HCT116 (cell line): ENCODE data around the gene FAM20C. TPM values are rescaled to one million over a fixed set of nuclear protein-coding genes. Genes with fewer than 3 reads are reported as not detected.

Experiments used
- ATAC-seq: fragments of 200-7000 bp; cut with Tn5 transposase; 2 replicates; pipeline ENCODE4 v1.9.1; 2020; ENCODE audit warnings: mild to moderate bottlenecking, moderate library complexity
- BruUV-seq: library from RNA; stranded (reverse); fragments of 400-500 nt; replicated peaks from 2 replicates; lab custom pipeline; 2021; lab: Mats Ljungman, UMichigan
- CTCF ChIA-PET: fragments of 300-600 bp; sonication (Branson Sonifier 250); formaldehyde crosslinking; loops from one replicate; lab custom pipeline; 2021; ENCODE audit warnings: antibody characterized with exemption; lab: Charles Lee
- POLR2A ChIA-PET: fragments of 300-600, 350-600 bp; sonication (Branson Sonifier 250); formaldehyde crosslinking; loops from one replicate; lab custom pipeline; 2021; ENCODE audit warnings: antibody characterized with exemption; lab: Charles Lee
- RAD21 ChIA-PET, 2 experiments: fragments of 300-600 bp; sonication (Branson Sonifier 250); formaldehyde crosslinking; loops; one replicate each; lab custom pipeline; 2023; ENCODE audit warnings: low total read pairs in 2 of 2; ENCODE audit not compliant: uncharacterized antibody in 2 of 2, unreplicated experiment in 2 of 2, low non-redundant PET in 1 of 2; lab: Charles Lee
- DNase-seq: peaks from one replicate; pipeline ENCODE4 v3.0.0-alpha.2; 2010; ENCODE audit warnings: low read depth, low spot score
- H2AFZ ChIP-seq: fragments of 200-600 bp; shearing (Covaris generic), sonication (generic); 2 replicates; pipeline ENCODE4 v1.6.1; 2017; ENCODE audit warnings: low read depth, mixed run types, mixed read lengths, antibody characterized with exemption, low read length; ENCODE audit not compliant: poor library complexity, severe bottlenecking
- H3K27ac ChIP-seq: 2 replicates; pipeline ENCODE4 v1.5.1; 2012; ENCODE audit warnings: low read depth, low read length
- H3K27me3 ChIP-seq: fragments of 200-600 bp; sonication (generic); 2 replicates; pipeline ENCODE4 v1.6.1; 2016; ENCODE audit warnings: mixed run types, low read length, mixed read lengths; ENCODE audit not compliant: insufficient read depth
- H3K36me3 ChIP-seq, 2 experiments: fragments of 200-500 bp in 1 of 2; fragments of 200-600 bp in 1 of 2; sonication (Bioruptor generic) in 1 of 2; sonication (generic) in 1 of 2; 2 replicates each; pipeline versions ENCODE4 v1.5.1 to v1.6.1; 2014 to 2016; ENCODE audit warnings: low read length in 2 of 2, inconsistent platforms in 1 of 2, mixed read lengths in 1 of 2, mixed run types in 1 of 2; ENCODE audit not compliant: insufficient read depth in 2 of 2, control insufficient read depth in 1 of 2
- H3K4me1 ChIP-seq, 2 experiments: fragments of 200-600 bp in 1 of 2; sonication (generic) in 1 of 2; 2 replicates each; pipeline versions ENCODE4 v1.5.1 to v1.6.1; 2012 to 2017; ENCODE audit warnings: low read length in 2 of 2, inconsistent platforms in 1 of 2, mild to moderate bottlenecking in 1 of 2, mixed read lengths in 1 of 2, mixed run types in 1 of 2, moderate library complexity in 1 of 2; ENCODE audit not compliant: insufficient read depth in 2 of 2, control insufficient read depth in 1 of 2
- H3K4me2 ChIP-seq: fragments of 200-600 bp; sonication (generic); 2 replicates; pipeline ENCODE4 v1.6.1; 2017; ENCODE audit warnings: mixed run types, low read length, mixed read lengths
- H3K4me3 ChIP-seq, 2 experiments: fragments of 200-600 bp in 1 of 2; sonication (generic) in 1 of 2; replicated peaks in 1 of 2; 2 replicates each; pipeline ENCODE4 v1.5.1; 2011 to 2016; ENCODE audit warnings: low read length in 2 of 2, control low read depth in 1 of 2, low read depth in 1 of 2, mild to moderate bottlenecking in 1 of 2, mixed read lengths in 1 of 2, mixed run types in 1 of 2
- H3K79me2 ChIP-seq: fragments of 200-600 bp; sonication (generic); 2 replicates; pipeline ENCODE4 v1.6.1; 2017; ENCODE audit warnings: mild to moderate bottlenecking, mixed run types, low read length, moderate library complexity, mixed read lengths; ENCODE audit not compliant: insufficient read depth
- H3K9ac ChIP-seq: fragments of 200-600 bp; sonication (generic); 2 replicates; pipeline ENCODE4 v1.6.1; 2016; ENCODE audit warnings: low read length, mixed read lengths
- H3K9me2 ChIP-seq: fragments of 200-600 bp; sonication (generic), shearing (Covaris generic); 2 replicates; pipeline ENCODE4 v1.6.1; 2017; ENCODE audit warnings: mixed run types, mild to moderate bottlenecking, moderate library complexity; ENCODE audit not compliant: insufficient read depth
- H3K9me3 ChIP-seq, 2 experiments: fragments of 200-500 bp in 1 of 2; fragments of 200-600 bp in 1 of 2; sonication (Bioruptor generic) in 1 of 2; sonication (generic) in 1 of 2; 2 replicates each; pipeline ENCODE4 v1.6.1; 2014 to 2017; ENCODE audit warnings: low read length in 2 of 2, mixed read lengths in 2 of 2, inconsistent platforms in 1 of 2, low read depth in 1 of 2, mild to moderate bottlenecking in 1 of 2, mixed run types in 1 of 2, moderate library complexity in 1 of 2; ENCODE audit not compliant: control insufficient read depth in 1 of 2, insufficient read depth in 1 of 2
- H4K20me1 ChIP-seq: fragments of 200-600 bp; sonication (generic), shearing (Covaris generic); 2 replicates; pipeline ENCODE4 v1.6.1; 2017; ENCODE audit warnings: mixed run types, mild to moderate bottlenecking, moderate library complexity; ENCODE audit not compliant: insufficient read depth
- CBX3 ChIP-seq: IDR thresholded peaks from 2 replicates; pipeline ENCODE4 v1.6.1; 2012; ENCODE audit warnings: low read depth
- CEBPB ChIP-seq: IDR thresholded peaks from 2 replicates; pipeline ENCODE4 v1.6.1; 2012; ENCODE audit warnings: low read depth
- EGR1 ChIP-seq: IDR thresholded peaks from 2 replicates; pipeline ENCODE4 v1.6.1; 2012; ENCODE audit warnings: low read depth
- ELF1 ChIP-seq: IDR thresholded peaks from 2 replicates; pipeline ENCODE4 v1.6.1; 2012; ENCODE audit warnings: low read depth, borderline replicate concordance
- EZH2 ChIP-seq: fragments of 200-600 bp; sonication (generic); IDR thresholded peaks from 2 replicates; pipeline ENCODE4 v1.6.1; 2017; ENCODE audit warnings: antibody characterized with exemption, mixed run types
- EZH2phosphoT487 ChIP-seq: fragments of 200-600 bp; IDR thresholded peaks from 2 replicates; pipeline ENCODE4 v1.6.1; 2018; ENCODE audit warnings: antibody characterized with exemption, borderline replicate concordance
- FOSL1 ChIP-seq: IDR thresholded peaks from 2 replicates; pipeline ENCODE4 v1.6.1; 2012; ENCODE audit warnings: low read depth
- POLR2A ChIP-seq: IDR thresholded peaks from 2 replicates; pipeline ENCODE4 v1.7.0; 2011; ENCODE audit warnings: borderline replicate concordance; ENCODE audit not compliant: insufficient read depth, insufficient read length; ENCODE audit errors: extremely low read depth
- POLR2AphosphoS5 ChIP-seq: IDR thresholded peaks from 2 replicates; pipeline ENCODE4 v1.6.1; 2011; ENCODE audit warnings: mild to moderate bottlenecking, low read depth, low read length, moderate library complexity
- RAD21 ChIP-seq: IDR thresholded peaks from 2 replicates; pipeline ENCODE4 v1.6.1; 2012; ENCODE audit warnings: low read depth, mild to moderate bottlenecking
- SP1 ChIP-seq: IDR thresholded peaks from 2 replicates; pipeline ENCODE4 v1.6.1; 2012; ENCODE audit warnings: low read depth
- SRF ChIP-seq: IDR thresholded peaks from 2 replicates; pipeline ENCODE4 v1.6.1; 2012; ENCODE audit warnings: low read depth
- YY1 ChIP-seq: IDR thresholded peaks from 2 replicates; pipeline ENCODE4 v1.6.1; 2011; ENCODE audit warnings: low read length, low read depth, moderate library complexity, mild to moderate bottlenecking; ENCODE audit not compliant: insufficient replicate concordance; ENCODE audit errors: extremely low read depth
- ZFX ChIP-seq: fragments of 450-650 bp; IDR thresholded peaks from 2 replicates; pipeline ENCODE4 v1.6.1; 2017
- ZNF274 ChIP-seq: fragments of 200-500 bp; sonication (Bioruptor generic); IDR thresholded peaks from 2 replicates; pipeline ENCODE4 v1.6.1; 2014; ENCODE audit warnings: mild to moderate bottlenecking, low read depth, low read length, inconsistent platforms
- intact Hi-C: fragments of 100-400 bp; cut with micrococcal nuclease; formaldehyde crosslinking; loops from 2 replicates; pipeline ENCODE4 v1.10.0; 2022
- total RNA-seq: library from RNA; stranded (reverse); gene quantifications from one replicate; pipeline ENCODE4 v1.2.1, GENCODE V29; 2021; ENCODE audit not compliant: unreplicated experiment
- TF ChIP-seq, protein P1 (sequence below): IDR thresholded peaks from 2 replicates; pipeline ENCODE4 v1.6.1; 2012
- TF ChIP-seq, protein P2 (sequence below), 3 experiments: fragments of 200-600 bp in 1 of 3; sonication (generic) in 1 of 3; IDR thresholded peaks in 2 of 3; conservative IDR thresholded peaks in 1 of 3; 2 replicates each; pipeline ENCODE4 v1.5.1; 2012 to 2017; ENCODE audit warnings: low read depth in 2 of 3, low read length in 2 of 3, antibody characterized with exemption in 1 of 3, borderline replicate concordance in 1 of 3, control low read depth in 1 of 3, mild to moderate bottlenecking in 1 of 3, mixed read lengths in 1 of 3, mixed run types in 1 of 3, moderate library complexity in 1 of 3; ENCODE audit not compliant: insufficient read depth in 1 of 3
- TF ChIP-seq, protein P3 (sequence below): IDR thresholded peaks from 2 replicates; pipeline ENCODE4 v1.6.1; 2011; ENCODE audit warnings: mild to moderate bottlenecking, low read length, moderate library complexity; ENCODE audit not compliant: insufficient replicate concordance; ENCODE audit errors: extremely low read depth
- TF ChIP-seq, protein P4 (sequence below): IDR thresholded peaks from 2 replicates; pipeline ENCODE4 v1.6.1; 2012

The FAM20C gene
- total RNA-seq, 1 experiment from 2014 or later = 27.1 TPM

DNA sequence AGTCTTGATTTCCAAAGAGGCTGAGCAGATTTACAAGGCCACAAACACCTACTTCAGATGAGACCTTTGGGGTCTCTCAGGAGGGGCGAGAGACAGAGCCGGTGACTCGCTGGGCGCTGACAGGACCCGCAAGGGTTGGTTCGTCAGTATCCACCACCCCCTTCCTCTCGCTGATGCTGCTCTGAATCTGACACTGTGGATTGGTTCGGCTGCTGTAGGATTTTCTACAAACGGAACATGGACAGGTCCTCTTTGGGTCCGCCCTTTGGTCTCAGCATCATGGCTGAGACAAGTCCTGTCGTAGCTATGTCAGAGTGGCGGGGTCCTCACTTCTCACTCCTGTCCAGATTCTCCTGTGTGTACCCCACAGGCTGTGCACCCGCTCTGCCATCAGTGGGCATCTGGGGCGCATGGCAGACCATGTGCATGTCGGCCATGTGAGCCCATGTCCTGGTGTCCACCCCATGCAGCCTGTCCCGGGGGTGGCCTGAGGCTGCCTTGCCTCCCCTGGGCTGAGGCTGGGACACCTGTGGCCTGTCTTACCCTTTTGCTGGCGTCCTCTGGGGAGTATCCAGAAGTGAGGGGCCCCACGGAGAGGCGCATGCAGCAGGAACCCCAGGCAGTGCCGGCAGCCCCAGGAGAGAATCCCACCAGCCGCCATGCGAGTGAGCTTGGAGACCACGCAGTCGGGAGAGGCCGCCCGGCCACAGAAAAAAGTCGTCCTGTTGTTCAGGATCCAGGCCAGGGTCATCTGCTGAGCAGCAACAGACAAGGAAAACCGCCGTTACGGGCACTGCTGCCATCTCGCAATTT lies 21.6 kb upstream of the FAM20C start:
- POLR2A ChIA-PET = no interaction called here

More for the DNA sequence above, 21.6 kb upstream of the FAM20C start:
- H3K36me3 ChIP-seq = no peaks in the 10 kb centered on the region
- H3K4me2 ChIP-seq = no peak overlapping the region
- CTCF ChIA-PET = no interaction called here
- H2AFZ ChIP-seq = no peak overlapping the region
- H3K27me3 ChIP-seq = 0 out of 2 replicates have a peak, but pooled peaks cover 3% of the 10 kb centered on the region
- H3K9me2 ChIP-seq = no peaks in the 10 kb centered on the region
- TF ChIP-seq ZNF274 (no peak), ELF1 (no peak), EZH2 (no peak), SP1 (no peak), FOSL1 (no peak), CBX3 (no peak), EGR1 (no peak), POLR2AphosphoS5 (no peak), EZH2phosphoT487 (no peak), RAD21 (no peak), YY1 (no peak), CEBPB (no peak), SRF (no peak), POLR2A (no peak), ZFX (no peak)
- TF ChIP-seq, protein P1, sequence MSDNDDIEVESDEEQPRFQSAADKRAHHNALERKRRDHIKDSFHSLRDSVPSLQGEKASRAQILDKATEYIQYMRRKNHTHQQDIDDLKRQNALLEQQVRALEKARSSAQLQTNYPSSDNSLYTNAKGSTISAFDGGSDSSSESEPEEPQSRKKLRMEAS = no peak
- TF ChIP-seq, protein P2, sequence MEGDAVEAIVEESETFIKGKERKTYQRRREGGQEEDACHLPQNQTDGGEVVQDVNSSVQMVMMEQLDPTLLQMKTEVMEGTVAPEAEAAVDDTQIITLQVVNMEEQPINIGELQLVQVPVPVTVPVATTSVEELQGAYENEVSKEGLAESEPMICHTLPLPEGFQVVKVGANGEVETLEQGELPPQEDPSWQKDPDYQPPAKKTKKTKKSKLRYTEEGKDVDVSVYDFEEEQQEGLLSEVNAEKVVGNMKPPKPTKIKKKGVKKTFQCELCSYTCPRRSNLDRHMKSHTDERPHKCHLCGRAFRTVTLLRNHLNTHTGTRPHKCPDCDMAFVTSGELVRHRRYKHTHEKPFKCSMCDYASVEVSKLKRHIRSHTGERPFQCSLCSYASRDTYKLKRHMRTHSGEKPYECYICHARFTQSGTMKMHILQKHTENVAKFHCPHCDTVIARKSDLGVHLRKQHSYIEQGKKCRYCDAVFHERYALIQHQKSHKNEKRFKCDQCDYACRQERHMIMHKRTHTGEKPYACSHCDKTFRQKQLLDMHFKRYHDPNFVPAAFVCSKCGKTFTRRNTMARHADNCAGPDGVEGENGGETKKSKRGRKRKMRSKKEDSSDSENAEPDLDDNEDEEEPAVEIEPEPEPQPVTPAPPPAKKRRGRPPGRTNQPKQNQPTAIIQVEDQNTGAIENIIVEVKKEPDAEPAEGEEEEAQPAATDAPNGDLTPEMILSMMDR (IDR thresholded peaks at IDR 0.05 in 2 of 3, conservative IDR thresholded peaks at IDR 0.05 in 1 of 3; ENCODE audit: borderline replicate concordance in 1 of 3, insufficient read depth in 1 of 3, low read depth in 2 of 3, low read length in 2 of 3) = no peak
- TF ChIP-seq, protein P3, sequence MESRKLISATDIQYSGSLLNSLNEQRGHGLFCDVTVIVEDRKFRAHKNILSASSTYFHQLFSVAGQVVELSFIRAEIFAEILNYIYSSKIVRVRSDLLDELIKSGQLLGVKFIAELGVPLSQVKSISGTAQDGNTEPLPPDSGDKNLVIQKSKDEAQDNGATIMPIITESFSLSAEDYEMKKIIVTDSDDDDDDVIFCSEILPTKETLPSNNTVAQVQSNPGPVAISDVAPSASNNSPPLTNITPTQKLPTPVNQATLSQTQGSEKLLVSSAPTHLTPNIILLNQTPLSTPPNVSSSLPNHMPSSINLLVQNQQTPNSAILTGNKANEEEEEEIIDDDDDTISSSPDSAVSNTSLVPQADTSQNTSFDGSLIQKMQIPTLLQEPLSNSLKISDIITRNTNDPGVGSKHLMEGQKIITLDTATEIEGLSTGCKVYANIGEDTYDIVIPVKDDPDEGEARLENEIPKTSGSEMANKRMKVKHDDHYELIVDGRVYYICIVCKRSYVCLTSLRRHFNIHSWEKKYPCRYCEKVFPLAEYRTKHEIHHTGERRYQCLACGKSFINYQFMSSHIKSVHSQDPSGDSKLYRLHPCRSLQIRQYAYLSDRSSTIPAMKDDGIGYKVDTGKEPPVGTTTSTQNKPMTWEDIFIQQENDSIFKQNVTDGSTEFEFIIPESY = no peak
- TF ChIP-seq, protein P4, sequence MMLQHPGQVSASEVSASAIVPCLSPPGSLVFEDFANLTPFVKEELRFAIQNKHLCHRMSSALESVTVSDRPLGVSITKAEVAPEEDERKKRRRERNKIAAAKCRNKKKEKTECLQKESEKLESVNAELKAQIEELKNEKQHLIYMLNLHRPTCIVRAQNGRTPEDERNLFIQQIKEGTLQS = no peak
- RAD21 ChIA-PET = no interaction called here
- no peaks in the 10 kb centered on the region for H3K79me2 ChIP-seq
- H3K9me3 ChIP-seq = no peaks in the 10 kb centered on the region
- no TSS peak for BruUV-seq
- H3K9ac ChIP-seq = no peak overlapping the region
- ATAC-seq (no peak), DNase-seq (no peak)
- H3K27ac ChIP-seq = no peak overlapping the region
- H3K4me3 ChIP-seq = no peak overlapping the region
- intact Hi-C loops = no loop called here
- no peaks in the 10 kb centered on the region for H3K4me1 ChIP-seq
- H4K20me1 ChIP-seq = no peaks in the 10 kb centered on the region
